SK-N-SH (cell line): ENCODE measurements around the gene MINDY4. TPM values are rescaled to one million over a fixed set of nuclear protein-coding genes. Genes with fewer than 3 reads are reported as not detected.

ENCODE experiments used
- CTCF ChIA-PET: fragments of 300-600, 350-600 bp; formaldehyde crosslinking; extraction: SDS; loops from one replicate; lab custom pipeline; 2021; lab: Yijun Ruan, JAX
- POLR2A ChIA-PET: fragments of 350-600 bp; sonication (Branson Sonifier 250); formaldehyde crosslinking; extraction: SDS; loops from one replicate; lab custom pipeline; 2020; ENCODE audit warnings: antibody characterized with exemption, inconsistent platforms; lab: Yijun Ruan, JAX
- DNase-seq: peaks from one replicate; pipeline ENCODE4 v3.0.0; 2012
- H2AFZ ChIP-seq: fragments of 200-600 bp; sonication (generic); 2 replicates; pipeline ENCODE4 v1.8.1; 2016; ENCODE audit warnings: antibody characterized with exemption, mild to moderate bottlenecking, low read depth
- H3F3A ChIP-seq: fragments of 200-600 bp; sonication (generic); replicated peaks from 2 replicates; pipeline ENCODE3; 2016; ENCODE audit warnings: antibody characterized with exemption, mild to moderate bottlenecking; ENCODE audit not compliant: insufficient read depth
- H3K27ac ChIP-seq, 2 experiments: fragments of 200-500 bp in 1 of 2; fragments of 200-600 bp in 1 of 2; sonication (Bioruptor generic) in 1 of 2; sonication (generic), shearing (Covaris generic) in 1 of 2; 2 replicates each; pipeline versions ENCODE4 v1.5.1 to v1.6.1; 2014 to 2016; ENCODE audit warnings: low read depth in 2 of 2, inconsistent platforms in 1 of 2, low read length in 1 of 2, mild to moderate bottlenecking in 1 of 2, mixed read lengths in 1 of 2
- H3K27me3 ChIP-seq: fragments of 200-600 bp; sonication (generic), shearing (Covaris generic); 2 replicates; pipeline ENCODE4 v1.6.1; 2016; ENCODE audit warnings: mixed run types; ENCODE audit not compliant: insufficient read depth
- H3K36me3 ChIP-seq, 2 experiments: fragments of 200-500 bp in 1 of 2; fragments of 200-600 bp in 1 of 2; sonication (Bioruptor generic) in 1 of 2; sonication (generic) in 1 of 2; replicated peaks in 1 of 2; 2 replicates each; pipeline versions ENCODE3 to v1.5.1; 2014 to 2016; ENCODE audit warnings: low read length in 1 of 2, mild to moderate bottlenecking in 1 of 2; ENCODE audit not compliant: insufficient read depth in 2 of 2, control insufficient read depth in 1 of 2
- H3K4me1 ChIP-seq, 2 experiments: fragments of 200-500 bp in 1 of 2; fragments of 200-600 bp in 1 of 2; sonication (Bioruptor generic) in 1 of 2; sonication (generic), shearing (Covaris generic) in 1 of 2; 2 replicates each; pipeline versions ENCODE4 v1.5.1 to v1.6.1; 2014 to 2016; ENCODE audit warnings: low read depth in 1 of 2, low read length in 1 of 2, mixed run types in 1 of 2; ENCODE audit not compliant: insufficient read depth in 2 of 2, control insufficient read depth in 1 of 2
- H3K4me2 ChIP-seq: fragments of 200-600 bp; sonication (generic), shearing (Covaris generic); 2 replicates; pipeline ENCODE4 v1.6.1; 2017; ENCODE audit warnings: mixed run types
- H3K4me3 ChIP-seq, 2 experiments: fragments of 200-500 bp in 1 of 2; fragments of 200-600 bp in 1 of 2; sonication (Bioruptor generic) in 1 of 2; sonication (generic), shearing (Covaris generic) in 1 of 2; 2 replicates each; pipeline versions ENCODE4 v1.5.1 to v1.8.1; 2014 to 2016; ENCODE audit warnings: low read depth in 2 of 2, inconsistent platforms in 1 of 2, low read length in 1 of 2, mild to moderate bottlenecking in 1 of 2, mixed read lengths in 1 of 2, moderate library complexity in 1 of 2
- H3K79me2 ChIP-seq: fragments of 200-600 bp; sonication (generic); 2 replicates; pipeline ENCODE4 v1.8.1; 2017; ENCODE audit warnings: mild to moderate bottlenecking; ENCODE audit not compliant: insufficient read depth
- H3K9ac ChIP-seq: fragments of 200-600 bp; sonication (generic); 2 replicates; pipeline ENCODE4 v1.6.1; 2017; ENCODE audit warnings: mixed run types
- H3K9me2 ChIP-seq: fragments of 200-600 bp; sonication (generic); 2 replicates; pipeline ENCODE4 v1.6.1; 2017; ENCODE audit warnings: mixed run types
- H3K9me3 ChIP-seq: fragments of 200-600 bp; sonication (generic); 2 replicates; pipeline ENCODE4 v1.6.1; 2017; ENCODE audit warnings: mixed run types, mild to moderate bottlenecking, moderate library complexity
- H4K20me1 ChIP-seq: fragments of 200-600 bp; sonication (generic); 2 replicates; pipeline ENCODE4 v1.6.1; 2017; ENCODE audit warnings: mild to moderate bottlenecking, mixed run types; ENCODE audit not compliant: insufficient read depth
- CHD2 ChIP-seq: fragments of 150-350 bp; IDR thresholded peaks from 2 replicates; pipeline ENCODE4 v1.6.1; 2018; ENCODE audit warnings: low read length; ENCODE audit not compliant: partially characterized antibody
- ELF1 ChIP-seq: IDR thresholded peaks from 2 replicates; pipeline ENCODE4 v1.4.0; 2012
- EP300 ChIP-seq, 2 experiments: IDR thresholded peaks; 2 replicates each; pipeline versions ENCODE4 v1.4.0 to v1.6.1; 2012; ENCODE audit warnings: borderline replicate concordance in 1 of 2, low read depth in 1 of 2, low read length in 1 of 2
- FOXJ3 ChIP-seq: sonication (generic); formaldehyde crosslinking; IDR thresholded peaks from 2 replicates; pipeline ENCODE4 v1.5.1; 2020; ENCODE audit warnings: mild to moderate bottlenecking, missing genetic modification reagents
- GABPA ChIP-seq: IDR thresholded peaks from 2 replicates; pipeline ENCODE4 v1.4.0; 2012; ENCODE audit warnings: low read depth, mild to moderate bottlenecking
- JUND ChIP-seq: IDR thresholded peaks from 2 replicates; pipeline ENCODE4 v1.4.0; 2012
- NFIC ChIP-seq: IDR thresholded peaks from 2 replicates; pipeline ENCODE4 v1.4.0; 2012; ENCODE audit warnings: borderline replicate concordance
- RCOR1 ChIP-seq: fragments of 150-350 bp; IDR thresholded peaks from 2 replicates; pipeline ENCODE4 v1.6.1; 2017; ENCODE audit warnings: antibody characterized with exemption, low read length
- SIN3A ChIP-seq: IDR thresholded peaks from 2 replicates; pipeline ENCODE4 v1.6.1; 2012; ENCODE audit warnings: low read depth, mild to moderate bottlenecking, low read length, moderate library complexity, borderline replicate concordance
- SMC3 ChIP-seq: IDR thresholded peaks from 2 replicates; pipeline ENCODE4 v1.6.1; 2012; ENCODE audit warnings: low read depth, low read length, improper control_type of control experiment
- TCF12 ChIP-seq: IDR thresholded peaks from 2 replicates; pipeline ENCODE4 v1.4.0; 2012
- USF1 ChIP-seq: IDR thresholded peaks from 2 replicates; pipeline ENCODE4 v1.4.0; 2012; ENCODE audit warnings: low read depth, borderline replicate concordance
- WGBS: methylation state at CpG from one replicate; pipeline ENCODE4 v1.1.6; 2017; ENCODE audit warnings: low lambda C conversion rate; 5-methylcytosine and 5-hydroxymethylcytosine counted together
- polyA plus RNA-seq, 3 experiments: library from polyadenylated mRNA; depleted of rRNA; stranded (reverse); fragments of >200 nt; gene quantifications; 2 replicates each; pipeline ENCODE4 v1.2.3, GENCODE V29; 2012
- TF ChIP-seq, protein P1 (sequence below): IDR thresholded peaks from 2 replicates; pipeline ENCODE4; 2012

Gene MINDY4
- polyA plus RNA-seq, 1 of the 3 experiments (the other 2 are of a cell fraction) = 1.8 TPM

- no peak overlapping the region for H3K27ac ChIP-seq
- peaks cover 5% of the 10 kb centered on the region for H3F3A ChIP-seq
- ChIA-PET POLR2A (no interaction called here), CTCF (interaction anchor here (1.0 to 1.3 kb wide), 3 partner anchors 92 to 277 kb away, joined by 3 to 4 read pairs (median 3); partner anchors contain the start of gene CRHR2)
- H3K79me2 ChIP-seq = no peaks in the 10 kb centered on the region
- no peak for DNase-seq
- no peak overlapping the region for H3K4me2 ChIP-seq
- H4K20me1 ChIP-seq = no peaks in the 10 kb centered on the region
- H3K4me1 ChIP-seq = peaks cover 19 to 43% of the 10 kb centered on the region in 2 experiments; a peak in 2 of 4 replicates
- H3K9me2 ChIP-seq = no peaks in the 10 kb centered on the region
- H3K9me3 ChIP-seq = no peaks in the 10 kb centered on the region
- H3K27me3 ChIP-seq = no peaks in the 10 kb centered on the region
- peaks cover 0 to 14% of the 10 kb centered on the region in 2 experiments for H3K36me3 ChIP-seq
- H3K9ac ChIP-seq = no peak overlapping the region
- H2AFZ ChIP-seq = no peak overlapping the region
- no peak overlapping the region for H3K4me3 ChIP-seq
- no peak for TF ChIP-seq CHD2
- no peak for TF ChIP-seq JUND
- TF ChIP-seq GABPA = no peak
- no peak for TF ChIP-seq FOXJ3 (CRISPR knock-in tag)
- 93% methylated on average over 7 of the region's 7 CpGs for WGBS
These were observed 70.8 kb downstream of the MINDY4 start for GRCh38 chr7:30841801-30842541.

GRCh38 chr7:30842542-30843451 lies 71.6 kb downstream of the MINDY4 start:
- Histone ChIP-seq H3K4me2 (no peak overlapping the region), H3K79me2 (no peaks in the 10 kb centered on the region), H2AFZ (no peak overlapping the region), H3K9me2 (no peaks in the 10 kb centered on the region), H3K27me3 (no peaks in the 10 kb centered on the region), H3K27ac (peak overlapping the region in 1 of 2 experiments; percentile 54; a peak in 2 of 4 replicates), H4K20me1 (no peaks in the 10 kb centered on the region), H3K4me3 (no peak overlapping the region), H3K36me3 (peaks cover 0 to 14% of the 10 kb centered on the region in 2 experiments), H3K9me3 (no peaks in the 10 kb centered on the region), H3F3A (peaks cover 5% of the 10 kb centered on the region), H3K9ac (no peak overlapping the region), H3K4me1 (peaks cover 19 to 43% of the 10 kb centered on the region in 2 experiments; a peak in 2 of 4 replicates)
- CTCF ChIA-PET = interaction anchor here (0.8 kb wide), 1 partner anchor 11 kb away, joined by 3 read pairs; no protein-coding TSS in a partner anchor
- no peak for DNase-seq
- TF ChIP-seq TCF12 = peak; percentile 70
- TF ChIP-seq SMC3 = no peak
- peak; percentile 32; the same call in 1 of the 2 replicates for TF ChIP-seq NFIC
- POLR2A ChIA-PET = no interaction called here
- 81% methylated on average over 8 of the region's 8 CpGs for WGBS

DNA sequence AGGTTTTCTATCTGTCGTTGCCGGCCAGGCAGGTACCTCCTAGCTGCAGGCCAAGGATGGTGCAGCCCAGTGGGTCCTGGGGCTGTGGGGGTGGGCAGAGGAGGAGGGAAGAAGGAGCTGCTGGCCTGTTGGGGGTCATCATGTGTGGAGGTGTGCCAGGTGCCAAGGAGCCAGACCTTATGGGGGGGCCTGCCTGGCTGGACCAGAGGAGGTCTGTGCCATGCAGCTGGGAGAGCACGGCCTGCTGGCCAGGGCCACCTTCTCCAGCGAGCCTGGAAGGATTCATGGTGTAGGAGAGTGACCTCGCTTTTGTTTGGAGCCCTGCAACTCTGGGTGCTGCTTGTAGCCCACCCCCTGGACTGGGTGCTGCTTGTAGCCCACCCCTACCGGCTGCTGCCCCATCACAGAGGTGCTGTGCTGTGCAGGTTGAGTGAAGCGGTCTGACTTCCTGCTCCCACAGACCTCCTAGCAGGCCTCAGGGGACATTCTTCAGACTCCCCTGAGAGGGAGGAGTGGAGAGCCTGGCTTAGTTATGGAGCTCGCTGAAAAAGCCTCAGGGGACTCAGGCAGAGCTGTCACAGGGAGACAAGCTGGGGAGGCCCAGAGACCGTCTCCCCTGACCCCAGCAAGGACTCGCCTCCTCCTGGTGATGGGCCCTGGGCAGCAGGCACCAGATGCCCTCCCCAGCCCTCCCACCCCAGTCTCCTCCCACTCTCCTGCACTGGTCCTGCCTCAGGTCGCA lies 72.7 kb downstream of the MINDY4 start:
- H3F3A ChIP-seq = peaks cover 5% of the 10 kb centered on the region
- no peak overlapping the region for H2AFZ ChIP-seq
- POLR2A ChIA-PET = interaction anchor here (0.6 kb wide), 1 partner anchor 10 kb away, joined by 3 read pairs; no protein-coding TSS in a partner anchor
- 92% methylated on average over 9 of the region's 11 CpGs for WGBS
- H3K36me3 ChIP-seq = peaks cover 0 to 13% of the 10 kb centered on the region in 2 experiments
- no peaks in the 10 kb centered on the region for H3K9me2 ChIP-seq
- peak overlapping the region in 1 of 2 experiments; percentile 54; a peak in 1 of 4 replicates for H3K27ac ChIP-seq
- no peaks in the 10 kb centered on the region for H4K20me1 ChIP-seq
- no peaks in the 10 kb centered on the region; the same call in 1 of the 2 replicates for H3K27me3 ChIP-seq
- CTCF ChIA-PET = interaction anchor here (1.3 kb wide), 1 partner anchor 279 kb away, joined by 3 read pairs; no protein-coding TSS in a partner anchor
- TF ChIP-seq RCOR1 (no peak), EP300 (IDR thresholded peaks at IDR 0.05; ENCODE audit: borderline replicate concordance in 1 of 2, low read depth in 1 of 2, low read length in 1 of 2) (no peak), USF1 (no peak), SIN3A (no peak), SMC3 (no peak), ELF1 (no peak)
- TF ChIP-seq, protein P1, sequence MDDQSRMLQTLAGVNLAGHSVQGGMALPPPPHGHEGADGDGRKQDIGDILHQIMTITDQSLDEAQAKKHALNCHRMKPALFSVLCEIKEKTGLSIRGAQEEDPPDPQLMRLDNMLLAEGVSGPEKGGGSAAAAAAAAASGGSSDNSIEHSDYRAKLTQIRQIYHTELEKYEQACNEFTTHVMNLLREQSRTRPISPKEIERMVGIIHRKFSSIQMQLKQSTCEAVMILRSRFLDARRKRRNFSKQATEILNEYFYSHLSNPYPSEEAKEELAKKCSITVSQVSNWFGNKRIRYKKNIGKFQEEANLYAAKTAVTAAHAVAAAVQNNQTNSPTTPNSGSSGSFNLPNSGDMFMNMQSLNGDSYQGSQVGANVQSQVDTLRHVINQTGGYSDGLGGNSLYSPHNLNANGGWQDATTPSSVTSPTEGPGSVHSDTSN = no peak
- TF ChIP-seq, all 33 proteins: peak for 0
- H3K9me3 ChIP-seq = no peaks in the 10 kb centered on the region
- H3K4me2 ChIP-seq = no peak overlapping the region
- H3K9ac ChIP-seq = no peak overlapping the region
- DNase-seq = no peak
- H3K4me1 ChIP-seq = peaks cover 19 to 44% of the 10 kb centered on the region in 2 experiments; a peak in 2 of 4 replicates
- no peak overlapping the region for H3K4me3 ChIP-seq
- H3K79me2 ChIP-seq = no peaks in the 10 kb centered on the region
